Central memory CD4-positive, alpha-beta T cell (primary cell): ENCODE data around the gene HECTD4.
"Not testable (repeated sequence)": the region's sequence is repeated elsewhere in the genome, so short reads cannot be mapped to it uniquely, and the experiment has no call there.

ENCODE experiments used
- DNase-seq: peaks from one replicate; pipeline ENCODE4 v3.0.0; 2022

The HECTD4 gene

GRCh38 chr12:112350593-112351592, 31.3 kb downstream of the HECTD4 start:
- no peak for DNase-seq

- DNase-seq = no peak
These were observed 32.8 kb downstream of the HECTD4 start for GRCh38 chr12:112349431-112349830.

- DNase-seq = not testable (repeated sequence)
These were observed 33.3 kb downstream of the HECTD4 start for GRCh38 chr12:112348926-112349325.

GRCh38 chr12:112347581-112347982, 34.6 kb downstream of the HECTD4 start:
- DNase-seq = no peak

- no peak for DNase-seq
These were observed 36.0 kb downstream of the HECTD4 start for GRCh38 chr12:112346194-112346593.

GRCh38 chr12:112344220-112344619, 38.0 kb downstream of the HECTD4 start:
- no peak for DNase-seq

GRCh38 chr12:112342587-112342986, 39.6 kb downstream of the HECTD4 start:
- no peak for DNase-seq

- DNase-seq = no peak
These were observed 41.0 kb downstream of the HECTD4 start for GRCh38 chr12:112341046-112341825.

- no peak for DNase-seq
These were observed 42.0 kb downstream of the HECTD4 start for GRCh38 chr12:112340230-112340629.

- DNase-seq = not testable (repeated sequence)
These were observed 47.2 kb downstream of the HECTD4 start for GRCh38 chr12:112334999-112335398.

- no peak for DNase-seq
These were observed 49.2 kb downstream of the HECTD4 start for GRCh38 chr12:112333019-112333418.

GRCh38 chr12:112331886-112332285, 50.3 kb downstream of the HECTD4 start:
- no peak for DNase-seq

GRCh38 chr12:112330706-112331105, 51.5 kb downstream of the HECTD4 start:
- no peak for DNase-seq

- no peak for DNase-seq
These were observed 53.6 kb downstream of the HECTD4 start for GRCh38 chr12:112328456-112329124.

- no peak for DNase-seq
These were observed 54.9 kb downstream of the HECTD4 start for GRCh38 chr12:112327209-112327938.

GRCh38 chr12:112325622-112326207, 56.5 kb downstream of the HECTD4 start:
- no peak for DNase-seq

GRCh38 chr12:112325157-112325556, 57.1 kb downstream of the HECTD4 start:
- DNase-seq = no peak

- no peak for DNase-seq
These were observed 59.2 kb downstream of the HECTD4 start for GRCh38 chr12:112322882-112323547.

GRCh38 chr12:112322441-112322840, 59.8 kb downstream of the HECTD4 start:
- no peak for DNase-seq

- no peak for DNase-seq
These were observed 61.0 kb downstream of the HECTD4 start for GRCh38 chr12:112321245-112321644.

- no peak for DNase-seq
These were observed 62.8 kb downstream of the HECTD4 start for GRCh38 chr12:112319395-112319794.
